ENCODE results near the gene UFSP1. TPM values are rescaled to one million over a fixed set of nuclear protein-coding genes. Genes with fewer than 3 reads are reported as not detected.

Gene UFSP1
- total RNA-seq, 1 donor from 2014 or later: 0.53 TPM

GRCh38 chr7:100887516-100888290 lies 1.8 kb downstream of the UFSP1 start:
- Histone ChIP-seq H3K4me3 (no peak overlapping the region), H3K27me3 (no peaks in the 10 kb centered on the region), H3K4me1 (peaks cover 6 to 13% of the 10 kb centered on the region in 2 donors), H3K9me3 (no peaks in the 10 kb centered on the region), H3K27ac (no peak overlapping the region), H3K36me3 (peaks cover 56 to 57% of the 10 kb centered on the region in 2 donors)
- no peak for DNase-seq (ENCODE audit: low spot score in 2 of 2)
- no peak for TF ChIP-seq CTCF (IDR thresholded peaks at IDR 0.05)
- intact Hi-C loops (cut with DNase I): loop anchor here (5.0 to 10.0 kb wide), 2 partner anchors 330 to 357 kb away; partner anchors contain the start of genes FIS1, PLOD3 and ZNHIT1

- H3K27ac ChIP-seq: no peak overlapping the region
Observed at GRCh38 chr7:100886936-100887515, 2.5 kb downstream of the UFSP1 start.

GRCh38 chr7:100886142-100886935 lies 3.2 kb downstream of the UFSP1 start:
- peaks cover 6 to 13% of the 10 kb centered on the region in 2 donors for H3K4me1 ChIP-seq
- intact Hi-C loops (cut with DNase I): loop anchor here (5.0 to 10.0 kb wide), 2 partner anchors 331 to 358 kb away; partner anchors contain the start of genes FIS1, PLOD3 and ZNHIT1

More at GRCh38 chr7:100886936-100887515, 2.5 kb downstream of the UFSP1 start:
- Histone ChIP-seq H3K9me3 (no peaks in the 10 kb centered on the region), H3K4me3 (no peak overlapping the region), H3K27me3 (no peaks in the 10 kb centered on the region), H3K4me1 (peaks cover 6 to 13% of the 10 kb centered on the region in 2 donors), H3K36me3 (peaks cover 62 to 64% of the 10 kb centered on the region in 2 donors)
- no peak for TF ChIP-seq CTCF (IDR thresholded peaks at IDR 0.05)
- intact Hi-C loops (cut with DNase I): loop anchor here (5.0 to 10.0 kb wide), 2 partner anchors 330 to 358 kb away; partner anchors contain the start of genes FIS1, PLOD3 and ZNHIT1
- no peak for DNase-seq (ENCODE audit: low spot score in 2 of 2)

GRCh38 chr7:100885440-100886141 lies 3.9 kb downstream of the UFSP1 start:
- Histone ChIP-seq H3K27ac (no peak overlapping the region), H3K4me1 (peaks cover 6 to 7% of the 10 kb centered on the region in 2 donors), H3K9me3 (no peaks in the 10 kb centered on the region), H3K36me3 (peaks cover 69 to 78% of the 10 kb centered on the region in 2 donors), H3K27me3 (no peaks in the 10 kb centered on the region), H3K4me3 (no peak overlapping the region)
- DNase-seq (ENCODE audit: low spot score in 2 of 2): no peak
- intact Hi-C loops (cut with DNase I): loop anchor here (5.0 to 10.0 kb wide), 2 partner anchors 332 to 359 kb away; partner anchors contain the start of genes FIS1, PLOD3 and ZNHIT1
- no peak for TF ChIP-seq CTCF (IDR thresholded peaks at IDR 0.05)

More at GRCh38 chr7:100886142-100886935, 3.2 kb downstream of the UFSP1 start:
- no peak for TF ChIP-seq CTCF (IDR thresholded peaks at IDR 0.05)
- no peak for DNase-seq (ENCODE audit: low spot score in 2 of 2)
- H3K36me3 ChIP-seq: peaks cover 69 to 71% of the 10 kb centered on the region in 2 donors
- no peak overlapping the region for H3K27ac ChIP-seq
- no peak overlapping the region for H3K4me3 ChIP-seq
- H3K27me3 ChIP-seq: no peaks in the 10 kb centered on the region
- H3K9me3 ChIP-seq: no peaks in the 10 kb centered on the region
